OCI-LY7 (cell line): ENCODE measurements around the gene TAF6L. TPM values are rescaled to one million over a fixed set of nuclear protein-coding genes. Genes with fewer than 3 reads are reported as not detected.
"Not testable (repeated sequence)": the region's sequence is repeated elsewhere in the genome, so short reads cannot be mapped to it uniquely, and the experiment has no call there.

ENCODE experiments used
- BruUV-seq: library from RNA; stranded (reverse); fragments of 400-500 nt; replicated peaks from 2 replicates; lab custom pipeline; 2021; lab: Mats Ljungman, UMichigan
- CTCF ChIA-PET: fragments of 300-600 bp; sonication (Branson Sonifier 250); formaldehyde crosslinking; loops from one replicate; lab custom pipeline; 2022; ENCODE audit warnings: antibody characterized with exemption; ENCODE audit not compliant: unreplicated experiment; lab: Charles Lee
- POLR2A ChIA-PET: fragments of 300-600 bp; sonication (Branson Sonifier 250); formaldehyde crosslinking; loops from one replicate; lab custom pipeline; 2022; ENCODE audit warnings: antibody characterized with exemption; lab: Charles Lee
- DNase-seq: peaks from one replicate; pipeline ENCODE4 v3.0.0-alpha.2; 2015; ENCODE audit warnings: low spot score
- H2AFZ ChIP-seq: fragments of 200-600 bp; sonication (generic), shearing (Covaris generic); 2 replicates; pipeline ENCODE4 v1.6.1; 2014; ENCODE audit warnings: mild to moderate bottlenecking, antibody characterized with exemption, low read length, moderate library complexity
- H3K27ac ChIP-seq: fragments of 200-600 bp; sonication (generic); 2 replicates; pipeline ENCODE4 v1.5.1; 2014; ENCODE audit warnings: mixed run types, low read depth, mild to moderate bottlenecking, moderate library complexity, low read length, inconsistent platforms; ENCODE audit not compliant: poor library complexity, severe bottlenecking
- H3K36me3 ChIP-seq: fragments of 200-600 bp; sonication (generic); 2 replicates; pipeline ENCODE4 v1.6.1; 2014; ENCODE audit warnings: mild to moderate bottlenecking, antibody characterized with exemption, low read length, moderate library complexity, mixed read lengths; ENCODE audit not compliant: insufficient read depth
- H3K4me1 ChIP-seq: fragments of 200-600 bp; sonication (generic); 2 replicates; pipeline ENCODE4 v1.5.1; 2014; ENCODE audit warnings: mild to moderate bottlenecking, low read length; ENCODE audit not compliant: insufficient read depth, poor library complexity, severe bottlenecking
- H3K4me2 ChIP-seq: fragments of 200-600 bp; sonication (generic); 2 replicates; pipeline ENCODE4 v1.6.1; 2014; ENCODE audit warnings: mild to moderate bottlenecking, low read length
- H3K4me3 ChIP-seq: fragments of 200-600 bp; sonication (generic); 2 replicates; pipeline ENCODE4 v1.5.1; 2014; ENCODE audit warnings: mild to moderate bottlenecking, low read depth, low read length; ENCODE audit not compliant: poor library complexity, severe bottlenecking
- H3K79me2 ChIP-seq: fragments of 200-600 bp; sonication (generic); 2 replicates; pipeline ENCODE4 v1.6.1; 2016; ENCODE audit warnings: low read depth, mild to moderate bottlenecking, low read length, moderate library complexity, mixed read lengths; ENCODE audit not compliant: insufficient read depth
- H3K9me2 ChIP-seq: fragments of 200-600 bp; sonication (generic); 2 replicates; pipeline ENCODE4 v1.6.1; 2016; ENCODE audit warnings: mild to moderate bottlenecking, low read length, mixed read lengths; ENCODE audit not compliant: insufficient read depth
- H3K9me3 ChIP-seq: fragments of 200-600 bp; sonication (generic); 2 replicates; pipeline ENCODE4 v1.6.1; 2014; ENCODE audit warnings: mild to moderate bottlenecking, mixed run types, low read length, mixed read lengths
- H4K20me1 ChIP-seq: fragments of 200-600 bp; sonication (generic); 2 replicates; pipeline ENCODE4 v1.6.1; 2014; ENCODE audit warnings: mild to moderate bottlenecking, antibody characterized with exemption, low read length, moderate library complexity, mixed read lengths; ENCODE audit not compliant: insufficient read depth
- EZH2phosphoT487 ChIP-seq: fragments of 200-600 bp; sonication (generic); IDR thresholded peaks from 2 replicates; pipeline ENCODE4 v1.6.1; 2018; ENCODE audit warnings: low read depth, borderline replicate concordance, mild to moderate bottlenecking, mixed run types, antibody characterized with exemption, low read length, moderate library complexity, mixed read lengths
- intact Hi-C: fragments of 100-400 bp; cut with micrococcal nuclease; formaldehyde crosslinking; loops from one replicate; pipeline ENCODE4 v1.10.0; 2022; ENCODE audit not compliant: unreplicated experiment
- total RNA-seq, 2 experiments: library from RNA; depleted of rRNA in 1 of 2; stranded (reverse); fragments of >200 nt in 1 of 2; shearing (Covaris generic) in 1 of 2; gene quantifications; 2 replicates each; pipeline ENCODE4 v1.2.3, GENCODE V29; 2014 to 2022
- TF ChIP-seq, protein P1 (sequence below): fragments of 200-600 bp; sonication (generic); conservative IDR thresholded peaks from 2 replicates; pipeline ENCODE4 v1.5.1; 2014; ENCODE audit warnings: mild to moderate bottlenecking, antibody characterized with exemption, low read length, moderate library complexity, mixed read lengths

Gene TAF6L
- total RNA-seq, 2 experiments from 2014 or later = 26.1 to 29.9 TPM

DNA sequence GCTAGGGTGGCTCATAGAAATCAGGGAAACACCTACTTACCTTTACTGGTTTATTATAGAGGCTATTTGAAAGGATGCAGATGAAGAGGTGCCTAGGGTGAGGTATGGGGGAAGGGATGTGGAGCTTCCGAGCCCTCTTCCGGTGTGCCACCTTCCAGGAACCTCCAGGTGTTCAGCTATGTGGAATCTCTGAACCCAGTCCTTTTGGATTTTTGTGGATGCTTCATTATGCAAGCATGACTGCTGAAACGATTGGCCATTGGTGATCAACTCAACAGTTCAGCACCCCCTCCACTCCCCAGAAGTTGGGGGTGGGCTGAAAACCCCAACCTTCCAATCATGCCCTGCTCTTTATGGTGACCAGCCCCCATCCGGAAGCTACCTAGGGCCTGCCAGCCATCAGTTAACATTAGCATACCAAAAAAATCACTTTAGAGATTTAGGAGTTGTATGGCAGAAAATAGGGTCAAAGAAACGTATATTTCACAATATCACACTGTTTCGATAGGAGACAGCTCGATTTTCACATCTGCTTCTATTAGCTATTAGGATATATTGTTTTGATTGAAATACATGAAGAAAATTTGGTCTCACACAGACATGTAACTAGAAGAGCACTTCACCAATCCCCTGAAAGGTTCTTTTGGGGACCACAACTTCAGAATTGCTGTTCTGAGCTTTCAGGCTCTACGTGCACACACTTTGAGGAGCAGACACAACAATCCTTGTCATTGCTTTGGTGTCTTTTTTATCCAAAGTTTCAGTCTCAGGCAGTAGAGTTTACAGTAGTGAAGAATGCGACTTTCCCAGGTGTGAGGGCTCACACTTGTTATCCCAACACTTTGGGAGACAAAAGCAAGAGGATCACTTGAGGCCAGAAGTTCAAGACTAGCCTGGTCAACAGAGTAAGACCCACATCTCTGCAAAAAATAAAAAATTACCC lies 13.1 kb upstream of the TAF6L start:
- Histone ChIP-seq H3K4me1 (peaks cover 27% of the 10 kb centered on the region), H3K36me3 (peaks cover 5% of the 10 kb centered on the region; the same call in 1 of the 2 replicates), H2AFZ (peak overlapping the region; percentile 1; the same call in 1 of the 2 replicates), H3K4me3 (no peak overlapping the region), H3K9me3 (no peaks in the 10 kb centered on the region), H3K4me2 (no peak overlapping the region), H3K79me2 (peaks cover 17% of the 10 kb centered on the region; the same call in 1 of the 2 replicates), H3K27ac (no peak overlapping the region), H4K20me1 (no peaks in the 10 kb centered on the region), H3K9me2 (no peaks in the 10 kb centered on the region)
- CTCF ChIA-PET = interaction anchor here (0.5 kb wide), 2 partner anchors 72 to 213 kb away, joined by 9 to 13 read pairs; no protein-coding TSS in a partner anchor
- TF ChIP-seq EZH2phosphoT487 = no peak
- intact Hi-C loops = no loop called here
- POLR2A ChIA-PET = interaction anchor here (0.6 to 1.4 kb wide), 4 partner anchors 10 to 99 kb away, joined by 3 to 8 read pairs (median 4); partner anchors contain the start of gene TAF6L
- DNase-seq = no peak
- no TSS peak for BruUV-seq

DNA sequence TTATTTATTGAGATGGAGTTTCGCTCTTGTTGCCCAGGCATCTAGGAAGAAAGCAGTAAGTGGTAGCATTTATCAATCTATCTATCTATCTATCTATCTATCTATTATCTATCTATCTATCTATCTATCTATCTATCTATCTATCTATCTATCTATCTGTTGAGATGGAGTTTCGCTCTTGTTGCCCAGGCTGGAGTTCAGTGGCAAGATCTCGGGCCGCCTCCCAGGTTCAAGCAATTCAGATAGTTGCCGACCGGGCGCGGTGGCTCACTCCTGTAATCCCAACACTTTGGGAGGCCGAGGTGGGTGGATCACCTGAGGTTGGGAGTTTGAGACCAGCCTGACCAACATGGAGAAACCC lies 10.3 kb upstream of the TAF6L start:
- Histone ChIP-seq H3K4me2 (peak overlapping the region; percentile 44; the same call in 1 of the 2 replicates), H3K36me3 (peaks cover 27% of the 10 kb centered on the region), H3K4me1 (peaks cover 15% of the 10 kb centered on the region), H2AFZ (peak overlapping the region; percentile 61; the same call in 1 of the 2 replicates), H3K79me2 (peaks cover 17% of the 10 kb centered on the region; the same call in 1 of the 2 replicates), H3K4me3 (peak overlapping the region; percentile 92)
- H4K20me1 ChIP-seq, H3K27ac ChIP-seq, DNase-seq, BruUV-seq, H3K9me2 ChIP-seq, CTCF ChIA-PET, H3K9me3 ChIP-seq: not testable (repeated sequence)
- POLR2A ChIA-PET = interaction anchor here (0.9 to 1.7 kb wide), 4 partner anchors 9 to 66 kb away, joined by 3 to 10 read pairs (median 4); partner anchors contain the start of gene TAF6L
- intact Hi-C loops = loop anchor here (1.0 to 2.0 kb wide), 2 partner anchors 70 to 115 kb away; partner anchors contain the start of gene GANAB

DNA sequence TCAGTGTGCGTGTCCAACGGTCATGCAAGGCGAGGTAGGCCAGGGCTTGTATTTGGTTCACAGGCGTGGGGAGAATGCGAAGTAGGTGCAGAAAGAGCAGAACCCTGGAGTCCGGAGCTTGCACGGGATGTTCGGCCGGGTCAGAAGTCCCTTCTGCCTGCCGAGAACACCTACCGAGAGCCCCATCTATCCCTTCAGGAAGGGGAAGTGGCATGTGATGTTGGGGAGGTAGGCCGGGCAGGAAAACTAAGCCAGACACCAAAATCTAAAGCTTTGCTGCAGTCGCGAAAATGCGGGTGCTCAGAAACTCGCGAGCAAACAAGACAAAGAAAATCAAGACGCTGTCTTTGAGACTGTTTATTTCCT lies 435 bp upstream of the TAF6L start:
- Histone ChIP-seq H3K9me2 (no peaks in the 10 kb centered on the region), H4K20me1 (no peaks in the 10 kb centered on the region), H3K27ac (peak overlapping the region; percentile 71), H3K4me3 (peak overlapping the region; percentile 77), H3K36me3 (peaks cover 18% of the 10 kb centered on the region; the same call in 1 of the 2 replicates), H3K4me1 (peaks cover 32% of the 10 kb centered on the region), H3K79me2 (peaks cover 24% of the 10 kb centered on the region; the same call in 1 of the 2 replicates), H3K4me2 (peak overlapping the region; percentile 76), H2AFZ (peak overlapping the region; percentile 61; the same call in 1 of the 2 replicates), H3K9me3 (no peaks in the 10 kb centered on the region)
- TSS peak; percentile 91 for BruUV-seq
- POLR2A ChIA-PET = interaction anchor here (1.1 to 4.2 kb wide), 7 partner anchors 9 to 105 kb away, joined by 4 to 16 read pairs (median 10); partner anchors contain the start of genes C11orf98, CSKMT, HNRNPUL2 and POLR2G
- DNase-seq = peak; percentile 46
- TF ChIP-seq EZH2phosphoT487 = no peak
- TF ChIP-seq, protein P1, sequence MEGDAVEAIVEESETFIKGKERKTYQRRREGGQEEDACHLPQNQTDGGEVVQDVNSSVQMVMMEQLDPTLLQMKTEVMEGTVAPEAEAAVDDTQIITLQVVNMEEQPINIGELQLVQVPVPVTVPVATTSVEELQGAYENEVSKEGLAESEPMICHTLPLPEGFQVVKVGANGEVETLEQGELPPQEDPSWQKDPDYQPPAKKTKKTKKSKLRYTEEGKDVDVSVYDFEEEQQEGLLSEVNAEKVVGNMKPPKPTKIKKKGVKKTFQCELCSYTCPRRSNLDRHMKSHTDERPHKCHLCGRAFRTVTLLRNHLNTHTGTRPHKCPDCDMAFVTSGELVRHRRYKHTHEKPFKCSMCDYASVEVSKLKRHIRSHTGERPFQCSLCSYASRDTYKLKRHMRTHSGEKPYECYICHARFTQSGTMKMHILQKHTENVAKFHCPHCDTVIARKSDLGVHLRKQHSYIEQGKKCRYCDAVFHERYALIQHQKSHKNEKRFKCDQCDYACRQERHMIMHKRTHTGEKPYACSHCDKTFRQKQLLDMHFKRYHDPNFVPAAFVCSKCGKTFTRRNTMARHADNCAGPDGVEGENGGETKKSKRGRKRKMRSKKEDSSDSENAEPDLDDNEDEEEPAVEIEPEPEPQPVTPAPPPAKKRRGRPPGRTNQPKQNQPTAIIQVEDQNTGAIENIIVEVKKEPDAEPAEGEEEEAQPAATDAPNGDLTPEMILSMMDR = no peak
- intact Hi-C loops = loop anchor here (1.0 to 5.0 kb wide), 2 partner anchors 43 to 98 kb away; partner anchors contain the start of genes HNRNPUL2, LBHD1 and UQCC3
- CTCF ChIA-PET = no interaction called here
